Gastrocnemius medialis (tissue), 4 donors: ENCODE results near the gene COL4A1. TPM values are rescaled to one million over a fixed set of nuclear protein-coding genes. Genes with fewer than 3 reads are reported as not detected.

Experiments used
- ATAC-seq, 2 donors: fragments of 150-250 bp; one replicate each; pipeline ENCODE4 v1.9.1; 2016
- DNase-seq, 2 donors: peaks; one replicate each; pipeline ENCODE4 v3.0.0-alpha.2; 2019
- H3K27ac ChIP-seq, 4 donors: fragments of 200-600 bp; sonication (generic); 1 replicate in 1 of 4; 2 replicates in 3 of 4; pipeline ENCODE4 v1.5.1; 2016 to 2018; ENCODE audit warnings: mild to moderate bottlenecking in 2 of 4, moderate library complexity in 1 of 4
- H3K27me3 ChIP-seq, 3 donors: fragments of 200-600 bp; sonication (generic) in 2 of 3; 1 replicate in 1 of 3; 2 replicates in 2 of 3; pipeline versions ENCODE4 v1.5.1 to v1.6.0; 2016 to 2019; ENCODE audit warnings: mild to moderate bottlenecking in 1 of 3, moderate library complexity in 1 of 3
- H3K36me3 ChIP-seq, 2 donors: fragments of 200-600 bp; sonication (generic) in 1 of 2; one replicate each; pipeline ENCODE4 v1.5.1; 2017 to 2018
- H3K4me1 ChIP-seq, 2 donors: fragments of 200-600 bp; sonication (generic) in 1 of 2; one replicate each; pipeline ENCODE4 v1.5.1; 2016 to 2017; ENCODE audit warnings: mild to moderate bottlenecking in 2 of 2
- H3K4me3 ChIP-seq, 4 donors: fragments of 200-600 bp; sonication (generic) in 3 of 4; 1 replicate in 1 of 4; 2 replicates in 3 of 4; pipeline ENCODE4 v1.5.1; 2016 to 2019; ENCODE audit warnings: mild to moderate bottlenecking in 2 of 4
- H3K9me3 ChIP-seq, 3 donors: fragments of 200-600 bp; sonication (generic) in 2 of 3; 1 replicate in 1 of 3; 2 replicates in 2 of 3; pipeline ENCODE4 v1.5.1; 2016 to 2019
- CTCF ChIP-seq, 5 experiments: fragments of 450-650 bp in 3 of 5; fragments of 200-600 bp in 2 of 5; sonication (generic) in 2 of 5; IDR thresholded peaks in 4 of 5; conservative IDR thresholded peaks in 1 of 5; 1 replicate in 4 of 5; 2 replicates in 1 of 5; pipeline ENCODE4 v1.5.1; 2016 to 2019; ENCODE audit warnings: antibody characterized with exemption in 5 of 5, mild to moderate bottlenecking in 3 of 5, moderate library complexity in 3 of 5
- POLR2A ChIP-seq, 2 donors: fragments of 450-650 bp; IDR thresholded peaks; one replicate each; pipeline ENCODE4 v1.6.1; 2017; ENCODE audit warnings: antibody characterized with exemption in 2 of 2, mild to moderate bottlenecking in 2 of 2, moderate library complexity in 2 of 2
- in situ Hi-C, 4 donors: fragments of 200-750 bp; cut with MboI; loops; one replicate each; pipeline versions ENCODE4 v1.15.0 to v1.8.0; 2017; ENCODE audit warnings: low sequenced_read_pairs in 4 of 4
- intact Hi-C: fragments of 100-400 bp; cut with DNase I; formaldehyde crosslinking; loops from one replicate; pipeline ENCODE4 v1.15.1; 2023; ENCODE audit warnings: low total_unique reads
- total RNA-seq, 4 donors: library from RNA; depleted of rRNA; stranded (reverse); fragments of >200 nt; gene quantifications; one replicate each; pipeline versions ENCODE4 v1.1.0 to v1.2.3, GENCODE V29; 2016

COL4A1 gene
- total RNA-seq, 4 donors from 2014 or later, result 60.5 to 127 (median 120) TPM

GRCh38 chr13:110301083-110301482, 5.9 kb downstream of the COL4A1 start:
- no peak for ATAC-seq
- peak overlapping the region in 3 of 4 donors; percentile 6 to 20 (median 18) for H3K4me3 ChIP-seq
- H3K27me3 ChIP-seq, result peaks cover 0 to 23% (median 7%) of the 10 kb centered on the region in 3 donors
- DNase-seq, result no peak
- H3K36me3 ChIP-seq, result no peaks in the 10 kb centered on the region
- intact Hi-C loops, result loop anchor here (5.0 kb wide), 2 partner anchors 34 to 74 kb away; no protein-coding TSS in a partner anchor
- no peaks in the 10 kb centered on the region for H3K9me3 ChIP-seq
- peaks cover 5 to 14% of the 10 kb centered on the region in 2 donors for H3K4me1 ChIP-seq
- TF ChIP-seq POLR2A (IDR thresholded peaks at IDR 0.05), result no peak
- TF ChIP-seq CTCF (IDR thresholded peaks at IDR 0.05 in 4 of 5, conservative IDR thresholded peaks at IDR 0.05 in 1 of 5), result no peak
- H3K27ac ChIP-seq, result peak overlapping the region; percentile 16 to 88 (median 74)
- in situ Hi-C loops, result loop anchor here in 1 of 4 donors (5.0 to 10.0 kb wide), 2 partner anchors 64 to 114 kb away; no protein-coding TSS in a partner anchor

GRCh38 chr13:110300090-110300815, 6.7 kb downstream of the COL4A1 start:
- no peaks in the 10 kb centered on the region for H3K36me3 ChIP-seq
- H3K27me3 ChIP-seq, result peaks cover 0 to 22% (median 4%) of the 10 kb centered on the region in 3 donors
- intact Hi-C loops (loop anchor here (5.0 kb wide), 2 partner anchors 33 to 73 kb away; no protein-coding TSS in a partner anchor), in situ Hi-C loops (loop anchor here in 1 of 4 donors (5.0 to 10.0 kb wide), 2 partner anchors 63 to 115 kb away; no protein-coding TSS in a partner anchor)
- H3K4me3 ChIP-seq, result no peak overlapping the region
- ATAC-seq (no peak), DNase-seq (no peak)
- no peaks in the 10 kb centered on the region for H3K9me3 ChIP-seq
- peaks cover 5 to 14% of the 10 kb centered on the region in 2 donors for H3K4me1 ChIP-seq
- TF ChIP-seq POLR2A (IDR thresholded peaks at IDR 0.05), result no peak
- no peak for TF ChIP-seq CTCF (IDR thresholded peaks at IDR 0.05 in 4 of 5, conservative IDR thresholded peaks at IDR 0.05 in 1 of 5)
- peak overlapping the region in 3 of 4 donors; percentile 64 to 88 (median 84) for H3K27ac ChIP-seq

GRCh38 chr13:110299283-110299840, 7.6 kb downstream of the COL4A1 start:
- H3K36me3 ChIP-seq, result no peaks in the 10 kb centered on the region
- DNase-seq (no peak), ATAC-seq (no peak)
- H3K27me3 ChIP-seq, result peaks cover 0 to 16% (median 4%) of the 10 kb centered on the region in 3 donors
- H3K27ac ChIP-seq, result peak overlapping the region; percentile 33 to 84 (median 54)
- peaks cover 5 to 15% of the 10 kb centered on the region in 2 donors for H3K4me1 ChIP-seq
- peak overlapping the region in 3 of 4 donors; percentile 3 to 27 (median 11) for H3K4me3 ChIP-seq
- in situ Hi-C loops, result no loop called here
- intact Hi-C loops, result loop anchor here (5.0 kb wide), 1 partner anchor 52 kb away; no protein-coding TSS in a partner anchor
- no peak for TF ChIP-seq POLR2A (IDR thresholded peaks at IDR 0.05)
- no peak for TF ChIP-seq CTCF (IDR thresholded peaks at IDR 0.05 in 4 of 5, conservative IDR thresholded peaks at IDR 0.05 in 1 of 5)
- no peaks in the 10 kb centered on the region for H3K9me3 ChIP-seq

GRCh38 chr13:110298505-110299282, 8.3 kb downstream of the COL4A1 start:
- H3K9me3 ChIP-seq, result no peaks in the 10 kb centered on the region
- H3K4me1 ChIP-seq, result peaks cover 5 to 21% of the 10 kb centered on the region in 2 donors
- no peaks in the 10 kb centered on the region for H3K36me3 ChIP-seq
- ATAC-seq, result no peak
- DNase-seq, result no peak
- intact Hi-C loops (loop anchor here (5.0 kb wide), 1 partner anchor 51 kb away; no protein-coding TSS in a partner anchor), in situ Hi-C loops (no loop called here)
- H3K27me3 ChIP-seq, result peaks cover 0 to 16% (median 4%) of the 10 kb centered on the region in 3 donors
- peak overlapping the region; percentile 33 to 84 (median 54) for H3K27ac ChIP-seq
- peak overlapping the region; percentile 3 to 27 (median 9) for H3K4me3 ChIP-seq
- TF ChIP-seq CTCF (IDR thresholded peaks at IDR 0.05 in 4 of 5, conservative IDR thresholded peaks at IDR 0.05 in 1 of 5), result no peak
- TF ChIP-seq POLR2A (IDR thresholded peaks at IDR 0.05), result no peak
